ENCODE measurements around the gene APBA2. TPM values are rescaled to one million over a fixed set of nuclear protein-coding genes. Genes with fewer than 3 reads are reported as not detected.

Gene APBA2
- total RNA-seq, 1 experiment from 2014 or later, result not detected

GRCh38 chr15:29056839-29057450 is 171.2 kb downstream of the APBA2 start:
- no peak for DNase-seq (ENCODE audit: low spot score)

DNA sequence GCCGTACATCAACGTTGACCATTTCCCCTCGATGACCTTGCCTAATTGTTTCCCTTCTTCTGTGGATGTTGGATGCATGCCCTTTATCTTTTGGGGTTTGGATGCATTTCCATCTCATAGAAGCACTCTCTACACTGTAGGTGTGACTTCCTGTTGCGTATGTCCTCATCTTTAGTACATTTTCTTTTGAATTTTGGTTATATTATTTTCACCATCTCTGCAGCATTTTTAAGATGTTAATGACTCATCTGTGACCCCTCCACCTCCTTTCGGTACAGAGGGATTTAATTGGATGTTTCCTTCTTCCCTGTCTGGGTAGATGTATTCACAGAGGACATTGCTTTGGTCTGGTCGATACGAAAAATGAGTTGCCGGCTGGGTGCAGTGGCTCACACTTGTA is 172.1 kb downstream of the APBA2 start:
- no peak for DNase-seq (ENCODE audit: low spot score)

GRCh38 chr15:29058903-29059539 is 173.2 kb downstream of the APBA2 start:
- DNase-seq (ENCODE audit: low spot score), result no peak

DNA sequence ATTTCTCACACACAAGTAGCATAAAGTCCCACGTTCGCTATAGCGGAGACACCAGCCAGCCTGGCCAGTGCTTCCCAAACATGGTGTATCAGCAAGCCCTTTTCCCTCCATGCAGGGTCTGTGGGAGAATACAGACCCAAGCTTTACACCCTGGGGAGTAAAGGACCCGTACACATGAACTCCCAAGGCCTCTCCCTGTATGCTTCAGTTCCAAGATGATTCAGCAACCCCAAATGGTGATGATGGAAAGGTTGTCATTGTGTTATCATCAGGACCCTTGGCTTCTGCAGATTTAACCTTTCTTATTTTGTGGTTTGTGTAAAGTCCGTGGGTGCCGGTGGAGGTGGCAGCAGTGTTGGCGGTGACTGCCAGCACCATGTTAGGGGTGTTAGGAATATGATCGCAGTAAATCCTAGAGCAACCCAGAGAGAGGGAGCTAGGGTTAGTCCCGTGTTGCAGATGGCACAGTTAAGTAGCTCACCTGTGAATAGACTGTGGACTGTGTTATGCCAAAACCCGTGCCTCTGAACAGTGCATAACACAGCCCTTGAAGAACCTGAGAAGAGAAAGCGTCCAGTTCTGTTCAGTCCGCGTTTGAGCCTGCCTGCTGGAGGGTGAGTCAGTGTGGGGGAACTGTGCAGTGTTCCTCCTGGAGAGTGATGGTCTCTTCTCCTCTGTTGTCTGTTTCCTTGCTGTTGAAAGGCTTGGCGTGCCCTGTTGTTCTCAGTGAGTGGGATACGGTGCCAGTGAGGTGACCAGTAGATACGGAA is 174.3 kb downstream of the APBA2 start:
- DNase-seq (ENCODE audit: low spot score), result no peak

DNA sequence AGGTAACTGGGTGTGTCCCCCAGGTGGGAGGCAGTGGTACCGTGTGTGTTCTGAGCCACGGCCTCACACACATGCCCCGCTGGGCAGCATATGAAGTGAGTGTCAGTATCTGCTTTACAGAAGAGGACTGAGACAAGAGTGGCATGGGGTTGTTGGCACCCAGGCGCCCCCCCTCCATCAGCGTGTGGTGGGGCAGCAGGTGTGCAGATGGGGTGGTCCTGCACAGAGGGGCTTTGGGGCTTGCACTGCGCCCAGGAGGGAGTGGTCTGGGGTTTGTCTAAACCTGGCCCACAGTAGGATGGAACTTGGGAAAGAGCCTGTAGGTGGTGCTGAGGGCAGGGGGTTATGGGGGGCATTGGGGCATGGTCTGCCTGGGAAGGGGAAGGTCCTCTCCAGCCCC is 176.0 kb downstream of the APBA2 start:
- no peak for DNase-seq (ENCODE audit: low spot score)

DNA sequence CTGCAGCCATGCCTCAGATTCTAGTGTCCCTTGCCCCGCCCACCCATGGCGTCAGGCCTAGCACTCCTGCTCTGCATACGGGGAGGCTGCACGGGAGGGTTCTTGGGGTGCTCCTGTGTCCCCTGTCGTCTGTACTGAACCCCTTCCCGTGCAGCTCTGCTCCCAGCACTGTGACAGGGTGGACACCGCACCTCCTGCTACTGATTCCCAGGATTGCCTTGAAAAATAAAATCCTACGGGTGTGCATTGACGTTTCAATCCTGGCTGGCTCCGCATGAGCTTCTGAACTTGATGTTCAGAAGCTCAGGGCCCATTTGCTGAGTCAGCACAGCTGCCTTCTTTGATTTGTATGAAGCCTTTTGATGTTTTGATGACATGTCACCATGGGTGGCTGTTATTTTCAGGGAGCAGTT is 176.4 kb downstream of the APBA2 start:
- no peak for DNase-seq (ENCODE audit: low spot score)

DNA sequence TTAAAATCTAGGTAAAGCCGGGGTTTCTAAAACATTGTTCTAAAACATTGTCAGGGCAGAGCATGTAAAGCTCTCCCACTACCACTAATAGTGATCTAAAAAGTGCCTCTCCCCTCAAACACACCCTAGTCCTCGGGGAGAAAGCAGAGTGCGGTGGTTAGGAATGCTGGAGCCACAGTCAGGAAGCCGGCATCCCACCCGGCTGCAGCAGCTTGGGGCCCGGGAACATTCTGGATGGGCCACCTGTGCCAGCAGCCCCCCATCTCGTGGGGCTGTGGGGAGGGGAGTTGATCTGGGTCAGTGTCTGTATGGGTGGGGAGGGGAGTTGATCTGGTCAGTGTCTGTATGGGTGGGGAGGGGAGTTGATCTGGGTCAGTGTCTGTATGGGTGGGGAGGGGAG is 176.9 kb downstream of the APBA2 start:
- DNase-seq (ENCODE audit: low spot score), result no peak

- DNase-seq (ENCODE audit: low spot score), result no peak
These were observed 177.9 kb downstream of the APBA2 start for GRCh38 chr15:29063646-29064045.

- no peak for DNase-seq (ENCODE audit: low spot score)
These were observed 178.5 kb downstream of the APBA2 start for GRCh38 chr15:29064290-29064689.

DNA sequence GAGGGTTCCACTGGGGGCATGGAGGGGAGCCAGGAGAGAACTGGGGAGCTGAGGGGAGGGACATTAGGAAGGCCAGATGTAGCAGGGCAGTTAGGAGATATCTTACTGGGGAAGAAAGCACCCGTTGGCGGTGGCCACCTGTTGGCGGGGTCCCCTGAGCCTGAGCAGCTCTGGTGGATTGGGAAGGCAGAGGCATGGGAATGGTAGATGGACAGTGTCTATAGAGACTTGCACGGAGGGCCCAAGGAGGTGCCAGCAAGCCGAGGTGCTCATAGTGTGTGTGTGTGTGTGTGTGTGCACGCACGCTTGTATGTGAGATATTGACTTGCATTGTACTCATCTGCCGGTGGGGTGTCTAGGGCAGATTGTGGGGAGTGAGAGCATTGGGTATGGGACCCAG is 179.0 kb downstream of the APBA2 start:
- no peak for DNase-seq (ENCODE audit: low spot score)

DNA sequence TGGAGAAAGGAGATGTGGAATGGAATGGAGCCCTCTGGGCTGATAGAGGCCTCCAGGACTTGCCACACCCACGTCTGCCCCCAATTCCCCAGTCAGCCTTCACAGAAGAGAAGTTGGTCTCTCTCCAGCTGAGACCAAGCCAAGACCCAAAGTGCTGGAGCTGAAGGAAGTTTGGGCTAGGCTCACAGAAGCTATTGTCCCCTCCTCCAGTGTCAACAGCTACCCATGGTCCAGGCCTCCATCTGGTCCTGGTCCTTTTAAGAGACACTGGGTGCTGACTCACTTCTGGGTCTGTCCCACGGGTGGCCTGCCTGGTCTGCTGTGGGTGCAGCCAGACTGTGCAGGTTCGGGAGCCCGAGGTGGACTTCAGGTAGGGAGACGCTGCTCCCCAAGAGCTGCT is 179.8 kb downstream of the APBA2 start:
- DNase-seq (ENCODE audit: low spot score), result no peak

DNA sequence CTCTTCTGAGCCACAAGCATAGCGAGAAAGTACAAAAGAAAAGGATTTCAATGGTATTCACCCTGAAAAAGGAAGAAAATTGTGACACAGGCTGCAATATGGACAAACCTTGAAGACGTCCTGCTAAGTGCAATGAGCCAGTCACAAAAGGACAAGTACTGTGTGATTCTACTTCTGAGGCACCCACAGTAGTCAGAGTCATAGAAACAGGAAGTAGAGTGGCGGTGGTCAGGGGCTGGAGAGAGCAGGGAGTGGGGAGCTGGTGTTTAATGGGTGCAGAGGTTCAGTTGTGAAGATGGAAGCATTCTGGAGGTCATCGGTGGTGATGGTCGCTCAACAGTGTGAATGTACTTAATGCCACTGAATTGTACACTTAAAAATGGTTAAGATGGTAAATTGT is 180.5 kb downstream of the APBA2 start:
- DNase-seq (ENCODE audit: low spot score), result no peak

DNA sequence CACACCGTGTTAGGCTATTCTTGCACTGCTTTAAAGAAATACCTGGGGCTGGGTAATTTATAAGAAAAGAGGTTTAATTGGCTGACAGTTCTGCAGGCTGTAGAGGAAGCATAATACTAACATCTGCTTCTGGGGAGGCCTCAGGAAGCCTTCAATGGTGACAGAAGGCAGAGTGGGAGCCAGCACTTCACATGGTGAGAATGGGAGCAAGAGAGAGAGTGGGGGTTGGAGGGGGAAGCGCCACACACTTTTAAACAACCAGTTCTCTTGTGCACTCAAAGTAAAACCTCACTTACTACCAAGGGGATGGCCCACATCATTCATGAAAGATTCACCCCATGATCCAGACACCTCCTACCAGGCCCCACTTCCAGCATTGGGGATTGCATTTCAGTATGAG is 181.1 kb downstream of the APBA2 start:
- no peak for DNase-seq (ENCODE audit: low spot score)

- no peak for DNase-seq (ENCODE audit: low spot score)
These were observed 182.2 kb downstream of the APBA2 start for GRCh38 chr15:29067949-29068348.

DNA sequence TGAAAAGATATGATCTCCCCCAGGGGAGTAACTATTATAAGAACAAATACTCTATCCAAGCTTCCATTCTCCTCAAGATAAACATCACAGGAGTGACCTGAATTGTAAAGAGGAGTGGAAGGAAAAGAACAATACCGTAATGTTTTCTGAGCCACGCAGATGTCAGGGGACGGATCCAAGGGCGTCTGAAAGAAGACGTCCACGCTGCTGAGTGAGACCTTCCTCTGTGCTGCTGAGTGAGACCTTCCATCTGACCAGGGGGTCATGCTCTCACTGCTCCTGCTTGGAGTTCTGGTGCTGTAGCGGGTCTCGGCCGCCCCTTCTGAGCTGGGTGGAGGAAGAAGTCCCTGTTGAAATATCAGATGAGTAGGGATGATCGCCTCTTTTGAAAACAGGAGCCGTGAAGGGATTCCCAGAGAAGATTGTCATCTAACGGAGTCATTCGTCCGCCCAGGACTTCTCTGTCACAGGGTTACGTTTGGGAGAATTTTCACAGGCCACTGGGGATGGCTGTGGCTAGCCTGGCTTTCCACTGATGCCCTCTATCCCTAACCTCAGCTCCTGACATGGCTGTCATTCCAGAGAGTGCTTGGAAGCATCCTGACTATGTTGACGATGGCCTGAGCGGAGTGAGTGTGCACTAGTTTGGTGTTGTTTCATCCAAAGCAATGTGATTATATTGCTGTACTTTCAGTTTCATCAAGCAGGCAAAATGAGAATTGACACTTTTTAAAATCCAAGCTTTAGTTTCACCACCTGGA is 184.9 kb downstream of the APBA2 start:
- DNase-seq (ENCODE audit: low spot score), result no peak

DNA sequence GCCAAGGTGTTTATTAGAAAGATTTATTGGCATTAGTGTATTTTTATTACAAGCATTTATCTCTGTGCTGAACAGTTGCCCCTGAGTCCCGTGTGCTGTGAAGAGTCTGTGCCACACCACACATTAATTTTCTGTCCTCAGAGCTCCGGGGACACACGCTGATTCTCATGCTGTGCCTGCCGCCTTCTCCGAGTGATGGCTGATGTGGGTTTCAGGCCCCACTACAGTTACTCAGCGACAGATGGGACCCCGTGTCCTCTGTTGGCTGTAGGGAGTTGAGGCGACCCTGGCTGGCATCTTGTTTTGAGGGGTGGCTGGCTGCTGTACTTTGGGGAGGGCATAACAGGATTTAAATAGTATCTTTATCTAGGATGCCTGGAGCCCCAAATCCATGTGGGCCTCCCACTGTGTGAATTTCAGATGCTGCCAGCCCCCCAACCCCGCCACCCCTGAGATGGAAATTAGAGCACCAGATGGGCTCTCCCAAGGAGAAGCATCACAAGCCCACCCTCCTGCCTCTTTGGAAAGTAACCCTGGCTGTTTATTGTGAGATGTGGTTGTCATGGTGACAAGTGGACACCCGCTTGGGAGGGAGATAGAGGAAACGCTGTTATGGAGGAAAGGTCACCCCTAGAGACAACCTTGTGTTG is 185.6 kb downstream of the APBA2 start:
- no peak for DNase-seq (ENCODE audit: low spot score)

GRCh38 chr15:29071882-29072273 is 186.1 kb downstream of the APBA2 start:
- DNase-seq (ENCODE audit: low spot score), result no peak

DNA sequence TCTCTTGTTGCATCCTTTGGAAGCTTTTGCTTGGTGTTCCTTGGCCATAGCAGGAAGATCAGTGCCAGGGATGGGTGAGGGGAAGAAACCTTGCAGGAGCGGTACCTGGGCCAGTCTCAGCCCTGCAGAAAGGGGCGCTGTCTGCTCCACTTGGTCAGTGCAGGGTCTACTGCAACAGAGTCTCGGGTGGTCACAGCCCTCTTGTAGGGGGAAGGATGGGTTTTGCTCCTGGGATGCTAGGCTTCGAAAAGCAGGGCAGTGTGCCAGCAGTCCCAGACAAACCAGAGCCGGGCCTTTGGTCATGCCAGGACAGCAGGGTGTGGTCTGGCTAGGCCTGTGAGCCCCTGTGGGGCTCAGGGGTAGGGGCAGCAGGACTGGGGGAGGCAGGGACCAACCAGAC is 186.7 kb downstream of the APBA2 start:
- no peak for DNase-seq (ENCODE audit: low spot score)

DNA sequence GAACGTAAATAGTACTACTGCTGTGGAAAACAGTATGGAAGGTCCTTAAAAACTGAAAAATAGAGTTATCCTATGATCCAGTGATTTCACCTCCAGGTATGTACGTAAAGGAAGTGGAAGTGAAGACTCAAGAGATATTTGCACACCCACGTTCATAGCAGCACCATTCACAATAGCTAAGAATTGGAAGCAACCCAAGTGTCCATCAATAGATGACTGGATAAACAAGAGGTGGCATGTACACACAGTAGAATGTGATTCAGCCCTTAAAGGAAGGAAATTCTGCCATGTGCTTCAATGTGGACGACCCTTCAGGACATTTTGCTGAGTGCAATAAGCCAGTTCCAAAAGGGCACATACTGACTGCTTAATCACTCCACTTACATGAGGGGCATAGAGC is 188.3 kb downstream of the APBA2 start:
- no peak for DNase-seq (ENCODE audit: low spot score)

- no peak for DNase-seq (ENCODE audit: low spot score)
These were observed 192.8 kb downstream of the APBA2 start for GRCh38 chr15:29078541-29078940.

- no peak for DNase-seq (ENCODE audit: low spot score)
These were observed 193.7 kb downstream of the APBA2 start for GRCh38 chr15:29079479-29079878.

DNA sequence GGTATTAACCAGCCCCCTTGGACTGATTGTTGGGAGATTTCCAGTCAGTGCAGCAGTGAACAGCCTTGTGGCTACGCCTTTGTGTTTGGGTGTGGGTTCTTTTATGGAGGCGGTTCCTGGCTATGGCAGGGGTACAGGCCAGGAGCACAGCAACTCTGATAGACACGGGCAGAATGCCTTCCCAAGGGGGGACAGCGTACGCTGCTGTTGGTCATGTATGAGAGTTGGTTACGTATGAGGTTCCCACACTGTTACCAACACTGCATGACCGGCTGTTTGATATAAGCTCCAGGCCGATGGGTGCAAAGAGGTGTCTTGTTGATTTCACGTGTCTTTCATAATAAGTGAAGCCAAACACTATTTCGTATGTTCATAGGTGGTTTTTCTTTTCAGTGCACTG is 196.0 kb downstream of the APBA2 start:
- no peak for DNase-seq (ENCODE audit: low spot score)
